Measurements from ENCODE around the gene DRC3. TPM values are rescaled to one million over a fixed set of nuclear protein-coding genes. Genes with fewer than 3 reads are reported as not detected.

Gene DRC3
- total RNA-seq, 1 experiment from 2014 or later, result 2.3 TPM

DNA sequence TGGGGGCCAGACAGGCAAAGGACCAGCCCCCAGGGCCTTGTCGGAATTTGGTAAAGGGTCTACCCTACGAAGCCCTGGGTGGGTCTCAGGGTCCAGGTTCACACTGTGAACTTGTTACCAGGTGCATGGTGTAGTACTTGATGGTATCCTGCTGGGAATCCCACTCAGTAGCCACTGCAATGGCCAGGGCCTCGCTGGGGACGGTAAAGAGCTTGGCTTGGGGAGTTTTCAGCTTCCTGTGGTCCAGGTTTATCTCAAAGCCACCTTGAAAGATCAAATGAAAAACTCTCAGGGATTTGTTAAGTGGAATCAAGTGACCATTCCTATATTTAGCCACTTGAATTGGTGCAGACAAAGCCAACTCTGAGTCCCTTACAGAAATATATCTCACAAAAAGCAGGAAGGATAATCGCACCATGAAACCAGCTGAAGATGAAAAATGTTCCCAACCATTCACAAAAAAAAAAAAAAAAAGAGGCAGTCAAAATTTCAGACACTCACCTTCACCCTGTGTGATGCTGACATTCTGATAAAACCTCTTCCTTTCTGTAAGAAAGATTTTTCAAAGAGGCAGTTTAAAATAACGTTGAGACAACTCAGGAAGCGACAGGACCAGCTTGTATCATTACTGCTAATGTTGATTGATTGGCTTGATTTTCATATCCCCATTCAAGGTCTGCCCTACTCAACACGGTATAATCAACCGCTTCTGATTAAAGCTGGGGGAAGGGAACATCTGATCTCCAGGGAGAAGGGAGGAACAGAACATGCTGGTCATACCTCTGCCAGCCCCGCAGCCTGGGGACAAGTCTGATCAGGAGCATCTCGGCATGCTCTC is 55.7 kb downstream of the DRC3 start:
- intact Hi-C loops (cut with micrococcal nuclease), result no loop called here
- ChIA-PET CTCF (interaction anchor here (0.6 to 1.4 kb wide), 4 partner anchors 10 to 1510 kb away, joined by 3 to 6 read pairs (median 4); partner anchors contain the start of genes DRC3 and TOM1L2), POLR2A (interaction anchor here (0.6 to 1.0 kb wide), 2 partner anchors 27 to 107 kb away, joined by 4 read pairs; no protein-coding TSS in a partner anchor)
- no peaks in the 10 kb centered on the region for H3K36me3 Mint-ChIP-seq (ENCODE audit: insufficient read depth, unreplicated experiment)
- H3K27ac Mint-ChIP-seq (ENCODE audit: low read depth, unreplicated experiment), result no peak overlapping the region
- no TSS peak for BruUV-seq (replicated peaks)
- peaks cover 15% of the 10 kb centered on the region for H3K4me1 Mint-ChIP-seq (ENCODE audit: insufficient read depth, unreplicated experiment)
- H3K27me3 Mint-ChIP-seq (ENCODE audit: insufficient read depth, unreplicated experiment), result no peaks in the 10 kb centered on the region
- TF ChIP-seq, protein P1, sequence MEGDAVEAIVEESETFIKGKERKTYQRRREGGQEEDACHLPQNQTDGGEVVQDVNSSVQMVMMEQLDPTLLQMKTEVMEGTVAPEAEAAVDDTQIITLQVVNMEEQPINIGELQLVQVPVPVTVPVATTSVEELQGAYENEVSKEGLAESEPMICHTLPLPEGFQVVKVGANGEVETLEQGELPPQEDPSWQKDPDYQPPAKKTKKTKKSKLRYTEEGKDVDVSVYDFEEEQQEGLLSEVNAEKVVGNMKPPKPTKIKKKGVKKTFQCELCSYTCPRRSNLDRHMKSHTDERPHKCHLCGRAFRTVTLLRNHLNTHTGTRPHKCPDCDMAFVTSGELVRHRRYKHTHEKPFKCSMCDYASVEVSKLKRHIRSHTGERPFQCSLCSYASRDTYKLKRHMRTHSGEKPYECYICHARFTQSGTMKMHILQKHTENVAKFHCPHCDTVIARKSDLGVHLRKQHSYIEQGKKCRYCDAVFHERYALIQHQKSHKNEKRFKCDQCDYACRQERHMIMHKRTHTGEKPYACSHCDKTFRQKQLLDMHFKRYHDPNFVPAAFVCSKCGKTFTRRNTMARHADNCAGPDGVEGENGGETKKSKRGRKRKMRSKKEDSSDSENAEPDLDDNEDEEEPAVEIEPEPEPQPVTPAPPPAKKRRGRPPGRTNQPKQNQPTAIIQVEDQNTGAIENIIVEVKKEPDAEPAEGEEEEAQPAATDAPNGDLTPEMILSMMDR (IDR thresholded peaks at IDR 0.05; ENCODE audit: unreplicated experiment), result no peak
- H3K9me3 Mint-ChIP-seq (ENCODE audit: unreplicated experiment), result no peaks in the 10 kb centered on the region
- DNase-seq (ENCODE audit: unreplicated experiment), result no peak
- H3K4me3 Mint-ChIP-seq (ENCODE audit: unreplicated experiment), result no peak overlapping the region

DNA sequence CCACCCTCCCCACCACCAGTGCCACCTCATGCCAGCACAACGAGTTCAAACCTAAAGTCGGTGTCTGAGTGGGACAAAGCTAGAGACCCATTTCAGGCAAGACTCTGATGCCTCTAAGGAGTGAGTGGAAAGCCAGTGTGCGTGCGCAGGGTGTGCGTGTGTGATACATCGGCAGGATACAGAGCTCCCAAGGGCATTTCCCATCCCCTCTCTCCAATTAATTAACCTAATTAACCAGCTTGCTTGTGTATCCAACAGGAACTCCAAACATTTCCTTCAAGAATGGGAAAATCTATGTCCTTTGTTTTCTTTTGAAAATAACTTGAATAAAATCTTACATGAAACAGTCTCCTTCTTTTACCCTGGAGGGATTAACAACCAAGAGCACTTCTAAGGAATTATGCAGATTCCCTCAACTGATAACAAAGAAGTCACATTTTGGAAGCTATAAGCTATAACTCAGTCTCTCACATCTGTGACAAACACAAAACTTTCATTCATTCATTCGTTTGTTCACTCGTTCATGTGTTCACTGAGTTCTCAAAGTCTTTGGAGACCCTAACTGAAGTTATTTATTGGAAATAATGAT is 56.4 kb downstream of the DRC3 start:
- Mint-ChIP-seq H3K36me3 (ENCODE audit: insufficient read depth, unreplicated experiment) (no peaks in the 10 kb centered on the region), H3K27me3 (ENCODE audit: insufficient read depth, unreplicated experiment) (no peaks in the 10 kb centered on the region), H3K4me3 (ENCODE audit: unreplicated experiment) (no peak overlapping the region), H3K9me3 (ENCODE audit: unreplicated experiment) (no peaks in the 10 kb centered on the region), H3K27ac (ENCODE audit: low read depth, unreplicated experiment) (no peak overlapping the region), H3K4me1 (ENCODE audit: insufficient read depth, unreplicated experiment) (peaks cover 15% of the 10 kb centered on the region)
- CTCF ChIA-PET, result interaction anchor here (1.4 kb wide), 1 partner anchor 46 kb away, joined by 6 read pairs; no protein-coding TSS in a partner anchor
- TF ChIP-seq, protein P1 (IDR thresholded peaks at IDR 0.05; ENCODE audit: unreplicated experiment), result no peak
- POLR2A ChIA-PET, result interaction anchor here (1.0 to 1.4 kb wide), 2 partner anchors 11 to 107 kb away, joined by 3 to 4 read pairs; no protein-coding TSS in a partner anchor
- no peak for DNase-seq (ENCODE audit: unreplicated experiment)
- no TSS peak for BruUV-seq (replicated peaks)
- intact Hi-C loops (cut with micrococcal nuclease), result no loop called here

DNA sequence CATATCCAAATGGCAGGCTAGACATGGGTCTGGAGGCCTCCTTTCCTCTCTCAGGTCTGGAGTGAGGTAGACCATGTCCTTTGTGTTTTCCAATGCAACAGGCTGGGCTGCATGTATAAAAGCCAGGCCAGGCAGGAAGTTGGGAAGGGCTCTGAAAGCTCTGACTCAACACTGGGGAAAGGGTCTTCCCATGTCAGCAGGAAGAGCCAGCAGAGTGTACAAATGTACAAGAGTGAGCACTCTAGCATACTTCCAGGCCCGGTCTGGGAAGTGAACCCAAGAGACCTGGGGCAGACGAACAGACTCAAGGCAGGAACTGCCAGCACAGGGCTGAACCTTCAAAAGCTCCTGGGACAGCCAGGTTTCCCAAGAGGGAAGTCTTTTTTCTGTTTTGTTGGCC is 59.3 kb downstream of the DRC3 start:
- no peak for DNase-seq (ENCODE audit: unreplicated experiment)
- TF ChIP-seq, protein P1 (IDR thresholded peaks at IDR 0.05; ENCODE audit: unreplicated experiment), result no peak
- BruUV-seq (replicated peaks), result no TSS peak
- Mint-ChIP-seq H3K4me3 (ENCODE audit: unreplicated experiment) (no peak overlapping the region), H3K27ac (ENCODE audit: low read depth, unreplicated experiment) (no peak overlapping the region), H3K27me3 (ENCODE audit: insufficient read depth, unreplicated experiment) (no peaks in the 10 kb centered on the region), H3K9me3 (ENCODE audit: unreplicated experiment) (no peaks in the 10 kb centered on the region), H3K4me1 (ENCODE audit: insufficient read depth, unreplicated experiment) (no peaks in the 10 kb centered on the region), H3K36me3 (ENCODE audit: insufficient read depth, unreplicated experiment) (peaks cover 6% of the 10 kb centered on the region)
- CTCF ChIA-PET, result interaction anchor here (0.6 kb wide), 3 partner anchors 63 to 223 kb away, joined by 3 to 4 read pairs (median 4); no protein-coding TSS in a partner anchor
- POLR2A ChIA-PET, result interaction anchor here (0.6 kb wide), 1 partner anchor 82 kb away, joined by 3 read pairs; no protein-coding TSS in a partner anchor
- intact Hi-C loops (cut with micrococcal nuclease), result loop anchor here (2.0 to 10.0 kb wide), 2 partner anchors 41 to 347 kb away; partner anchors contain the start of gene RAI1

Measured in MCF 10A (cell line).